Tibial nerve (tissue), 4 donors: ENCODE measurements around the gene BHLHE41.

ENCODE experiments used
- EP300 ChIP-seq, 2 donors: sonication (generic); formaldehyde crosslinking; IDR thresholded peaks; one replicate each; pipeline ENCODE4 v1.6.1; 2017; ENCODE audit warnings: antibody characterized with exemption in 2 of 2, mild to moderate bottlenecking in 1 of 2
- POLR2A ChIP-seq, 2 donors: fragments of 450-650 bp; IDR thresholded peaks; one replicate each; pipeline ENCODE4 v1.6.1; 2017; ENCODE audit warnings: antibody characterized with exemption in 2 of 2, mild to moderate bottlenecking in 2 of 2, moderate library complexity in 2 of 2
- TF ChIP-seq, protein P1 (sequence below), 5 experiments: fragments of 200-600 bp in 3 of 5; fragments of 450-650 bp in 2 of 5; sonication (generic) in 3 of 5; IDR thresholded peaks; one replicate each; pipeline ENCODE4 v1.5.1; 2016 to 2019; ENCODE audit warnings: antibody characterized with exemption in 5 of 5, mild to moderate bottlenecking in 3 of 5, moderate library complexity in 2 of 5

- TF ChIP-seq EP300 (IDR thresholded peaks at IDR 0.05) (no peak), POLR2A (IDR thresholded peaks at IDR 0.05) (no peak)
- TF ChIP-seq, protein P1, sequence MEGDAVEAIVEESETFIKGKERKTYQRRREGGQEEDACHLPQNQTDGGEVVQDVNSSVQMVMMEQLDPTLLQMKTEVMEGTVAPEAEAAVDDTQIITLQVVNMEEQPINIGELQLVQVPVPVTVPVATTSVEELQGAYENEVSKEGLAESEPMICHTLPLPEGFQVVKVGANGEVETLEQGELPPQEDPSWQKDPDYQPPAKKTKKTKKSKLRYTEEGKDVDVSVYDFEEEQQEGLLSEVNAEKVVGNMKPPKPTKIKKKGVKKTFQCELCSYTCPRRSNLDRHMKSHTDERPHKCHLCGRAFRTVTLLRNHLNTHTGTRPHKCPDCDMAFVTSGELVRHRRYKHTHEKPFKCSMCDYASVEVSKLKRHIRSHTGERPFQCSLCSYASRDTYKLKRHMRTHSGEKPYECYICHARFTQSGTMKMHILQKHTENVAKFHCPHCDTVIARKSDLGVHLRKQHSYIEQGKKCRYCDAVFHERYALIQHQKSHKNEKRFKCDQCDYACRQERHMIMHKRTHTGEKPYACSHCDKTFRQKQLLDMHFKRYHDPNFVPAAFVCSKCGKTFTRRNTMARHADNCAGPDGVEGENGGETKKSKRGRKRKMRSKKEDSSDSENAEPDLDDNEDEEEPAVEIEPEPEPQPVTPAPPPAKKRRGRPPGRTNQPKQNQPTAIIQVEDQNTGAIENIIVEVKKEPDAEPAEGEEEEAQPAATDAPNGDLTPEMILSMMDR (IDR thresholded peaks at IDR 0.05) = no peak
Measured at GRCh38 chr12:26143291-26143690, 18.5 kb upstream of the BHLHE41 start.
